ENCODE data around the gene FBXO10.

DNA sequence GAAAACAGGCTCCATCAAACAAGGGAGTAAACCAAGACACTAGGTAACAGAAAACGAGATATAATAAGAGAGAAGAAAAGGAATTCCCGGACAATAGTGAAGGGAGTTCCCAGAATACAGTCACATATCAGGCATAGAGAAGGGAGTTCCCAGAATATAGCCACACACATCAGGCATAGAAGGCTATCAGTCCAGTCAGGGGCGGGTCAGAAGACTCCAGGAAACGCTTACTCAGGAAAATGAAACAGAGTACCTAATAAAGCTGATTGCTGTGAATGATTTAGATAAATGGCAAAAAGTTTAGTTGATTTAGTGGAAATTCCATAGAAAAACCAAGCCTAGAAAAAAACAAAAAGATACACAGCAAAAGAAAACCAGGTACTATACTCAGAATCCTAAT lies 11.3 kb upstream of the FBXO10 start:
- TF ChIP-seq, protein P1, sequence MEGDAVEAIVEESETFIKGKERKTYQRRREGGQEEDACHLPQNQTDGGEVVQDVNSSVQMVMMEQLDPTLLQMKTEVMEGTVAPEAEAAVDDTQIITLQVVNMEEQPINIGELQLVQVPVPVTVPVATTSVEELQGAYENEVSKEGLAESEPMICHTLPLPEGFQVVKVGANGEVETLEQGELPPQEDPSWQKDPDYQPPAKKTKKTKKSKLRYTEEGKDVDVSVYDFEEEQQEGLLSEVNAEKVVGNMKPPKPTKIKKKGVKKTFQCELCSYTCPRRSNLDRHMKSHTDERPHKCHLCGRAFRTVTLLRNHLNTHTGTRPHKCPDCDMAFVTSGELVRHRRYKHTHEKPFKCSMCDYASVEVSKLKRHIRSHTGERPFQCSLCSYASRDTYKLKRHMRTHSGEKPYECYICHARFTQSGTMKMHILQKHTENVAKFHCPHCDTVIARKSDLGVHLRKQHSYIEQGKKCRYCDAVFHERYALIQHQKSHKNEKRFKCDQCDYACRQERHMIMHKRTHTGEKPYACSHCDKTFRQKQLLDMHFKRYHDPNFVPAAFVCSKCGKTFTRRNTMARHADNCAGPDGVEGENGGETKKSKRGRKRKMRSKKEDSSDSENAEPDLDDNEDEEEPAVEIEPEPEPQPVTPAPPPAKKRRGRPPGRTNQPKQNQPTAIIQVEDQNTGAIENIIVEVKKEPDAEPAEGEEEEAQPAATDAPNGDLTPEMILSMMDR (IDR thresholded peaks at IDR 0.05): no peak
- no peak for TF ChIP-seq POLR2A (IDR thresholded peaks at IDR 0.05)

Data from thyroid gland (tissue), 4 donors.